Panc1 (cell line): Measurements from ENCODE around the gene CHRDL1.

Source experiments
- CTCF ChIP-seq: fragments of 450-650 bp; IDR thresholded peaks from 2 replicates; pipeline ENCODE4 v1.5.1; 2017; ENCODE audit warnings: mild to moderate bottlenecking
- POLR2AphosphoS5 ChIP-seq: IDR thresholded peaks from 2 replicates; pipeline ENCODE4 v1.6.1; 2012; ENCODE audit warnings: mild to moderate bottlenecking, low read depth, low read length, moderate library complexity
- REST ChIP-seq, 2 experiments: IDR thresholded peaks; 2 replicates each; pipeline ENCODE4 v1.6.1; 2011 to 2012; ENCODE audit warnings: low read depth in 2 of 2, control low read depth in 1 of 2, low read length in 1 of 2, mild to moderate bottlenecking in 1 of 2, moderate library complexity in 1 of 2; ENCODE audit not compliant: insufficient read depth in 1 of 2
- TCF7L2 ChIP-seq: IDR thresholded peaks from 2 replicates; pipeline ENCODE4 v1.6.1; 2011; ENCODE audit warnings: mild to moderate bottlenecking, low read depth, low read length, inconsistent platforms

GRCh38 chrX:110805303-110805702 lies 9.7 kb upstream of the CHRDL1 start:
- TF ChIP-seq CTCF: no peak
- no peak for TF ChIP-seq TCF7L2
- no peak for TF ChIP-seq POLR2AphosphoS5
- TF ChIP-seq REST (IDR thresholded peaks at IDR 0.05; ENCODE audit: insufficient read depth in 1 of 2, low read depth in 2 of 2, low read length in 1 of 2): no peak
